ENCODE data around the gene IL12RB2. TPM values are rescaled to one million over a fixed set of nuclear protein-coding genes. Genes with fewer than 3 reads are reported as not detected.

The IL12RB2 gene
- polyA plus RNA-seq, 1 of the 3 experiments (the other 2 are of a cell fraction): not detected

GRCh38 chr1:67336157-67336556 lies 28.5 kb downstream of the IL12RB2 start (continued):
- no peak for TF ChIP-seq RAD21 (IDR thresholded peaks at IDR 0.05; ENCODE audit: low read length)

GRCh38 chr1:67336783-67337182 lies 29.1 kb downstream of the IL12RB2 start:
- no peak overlapping the region for H3K4me2 ChIP-seq
- H3K9me2 ChIP-seq: no peaks in the 10 kb centered on the region
- no peak for TF ChIP-seq TEAD4 (IDR thresholded peaks at IDR 0.05; ENCODE audit: borderline replicate concordance, insufficient read depth)
- TF ChIP-seq, protein P1, sequence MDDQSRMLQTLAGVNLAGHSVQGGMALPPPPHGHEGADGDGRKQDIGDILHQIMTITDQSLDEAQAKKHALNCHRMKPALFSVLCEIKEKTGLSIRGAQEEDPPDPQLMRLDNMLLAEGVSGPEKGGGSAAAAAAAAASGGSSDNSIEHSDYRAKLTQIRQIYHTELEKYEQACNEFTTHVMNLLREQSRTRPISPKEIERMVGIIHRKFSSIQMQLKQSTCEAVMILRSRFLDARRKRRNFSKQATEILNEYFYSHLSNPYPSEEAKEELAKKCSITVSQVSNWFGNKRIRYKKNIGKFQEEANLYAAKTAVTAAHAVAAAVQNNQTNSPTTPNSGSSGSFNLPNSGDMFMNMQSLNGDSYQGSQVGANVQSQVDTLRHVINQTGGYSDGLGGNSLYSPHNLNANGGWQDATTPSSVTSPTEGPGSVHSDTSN (IDR thresholded peaks at IDR 0.05): no peak
- no peak for TF ChIP-seq RAD21 (IDR thresholded peaks at IDR 0.05; ENCODE audit: low read length)
- no peak for TF ChIP-seq EZH2phosphoT487 (IDR thresholded peaks at IDR 0.05; ENCODE audit: borderline replicate concordance, low read depth)
- TF ChIP-seq TCF12 (IDR thresholded peaks at IDR 0.05): no peak
- no peak for TF ChIP-seq MEF2A (IDR thresholded peaks at IDR 0.05; ENCODE audit: borderline replicate concordance, low read depth)
- no peak for TF ChIP-seq MXI1 (IDR thresholded peaks at IDR 0.05; ENCODE audit: low read depth, low read length)
- TF ChIP-seq, protein P2, sequence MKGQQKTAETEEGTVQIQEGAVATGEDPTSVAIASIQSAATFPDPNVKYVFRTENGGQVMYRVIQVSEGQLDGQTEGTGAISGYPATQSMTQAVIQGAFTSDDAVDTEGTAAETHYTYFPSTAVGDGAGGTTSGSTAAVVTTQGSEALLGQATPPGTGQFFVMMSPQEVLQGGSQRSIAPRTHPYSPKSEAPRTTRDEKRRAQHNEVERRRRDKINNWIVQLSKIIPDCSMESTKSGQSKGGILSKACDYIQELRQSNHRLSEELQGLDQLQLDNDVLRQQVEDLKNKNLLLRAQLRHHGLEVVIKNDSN (IDR thresholded peaks at IDR 0.05; ENCODE audit: borderline replicate concordance, low read depth): no peak
- no peak for TF ChIP-seq RXRA (IDR thresholded peaks at IDR 0.05; ENCODE audit: borderline replicate concordance, low read depth)
- TF ChIP-seq EP300 (IDR thresholded peaks at IDR 0.05; ENCODE audit: borderline replicate concordance in 1 of 2, low read depth in 1 of 2, low read length in 1 of 2): no peak
- no peak for TF ChIP-seq SMC3 (IDR thresholded peaks at IDR 0.05; ENCODE audit: low read depth, low read length)
- no peak for TF ChIP-seq YY1 (IDR thresholded peaks at IDR 0.05; ENCODE audit: low read depth)
- no peak for TF ChIP-seq TAF1 (IDR thresholded peaks at IDR 0.05; ENCODE audit: borderline replicate concordance, low read depth, low read length)
- no peak for TF ChIP-seq USF2 (IDR thresholded peaks at IDR 0.05; ENCODE audit: borderline replicate concordance, low read depth, low read length)
- TF ChIP-seq NFIC (IDR thresholded peaks at IDR 0.05; ENCODE audit: borderline replicate concordance): no peak
- TF ChIP-seq GATA2 (CRISPR knock-in tag; IDR thresholded peaks at IDR 0.05): no peak
- no peak for TF ChIP-seq IRF3 (IDR thresholded peaks at IDR 0.05; ENCODE audit: low read depth, low read length)
- TF ChIP-seq CHD2 (IDR thresholded peaks at IDR 0.05; ENCODE audit: low read length, partially characterized antibody): no peak
- no peak for TF ChIP-seq ELF1 (IDR thresholded peaks at IDR 0.05)
- no peak for TF ChIP-seq FOXJ3 (CRISPR knock-in tag; IDR thresholded peaks at IDR 0.05)
- POLR2A ChIA-PET: no interaction called here
- peaks cover 0 to 4% of the 10 kb centered on the region in 2 experiments; a peak in 1 of 4 replicates for H3K4me1 ChIP-seq (ENCODE audit: control insufficient read depth in 1 of 2, insufficient read depth in 2 of 2, low read depth in 1 of 2, low read length in 1 of 2)
- H4K20me1 ChIP-seq (ENCODE audit: insufficient read depth): no peaks in the 10 kb centered on the region
- CTCF ChIA-PET: interaction anchor here (0.7 to 1.9 kb wide), 2 partner anchors 127 to 164 kb away, joined by 3 to 7 read pairs; no protein-coding TSS in a partner anchor
- no peak for DNase-seq
- no peaks in the 10 kb centered on the region for H3K79me2 ChIP-seq (ENCODE audit: insufficient read depth)
- H3K27me3 ChIP-seq (ENCODE audit: insufficient read depth): no peaks in the 10 kb centered on the region
- no peak overlapping the region for H3K4me3 ChIP-seq (ENCODE audit: low read depth in 2 of 2, low read length in 1 of 2)
- WGBS (ENCODE audit: low lambda C conversion rate): 83% methylated on average over 6 of the region's 6 CpGs
- H3F3A ChIP-seq (replicated peaks; ENCODE audit: insufficient read depth): peaks cover 18% of the 10 kb centered on the region
- H3K9ac ChIP-seq: no peak overlapping the region
- H2AFZ ChIP-seq (ENCODE audit: low read depth): no peak overlapping the region
- H3K27ac ChIP-seq (ENCODE audit: low read depth in 2 of 2, low read length in 1 of 2): no peak overlapping the region
- H3K9me3 ChIP-seq: no peaks in the 10 kb centered on the region
- no peaks in the 10 kb centered on the region for H3K36me3 ChIP-seq (replicated peaks in 1 of 2; ENCODE audit: control insufficient read depth in 1 of 2, insufficient read depth in 2 of 2, low read length in 1 of 2)

Data from SK-N-SH (cell line).